ENCODE results near the gene TENM3. TPM values are rescaled to one million over a fixed set of nuclear protein-coding genes. Genes with fewer than 3 reads are reported as not detected.

Gene TENM3
- total RNA-seq, 1 experiment from 2014 or later: 51.3 TPM

GRCh38 chr4:182695842-182696241, 452.6 kb downstream of the TENM3 start:
- DNase-seq (ENCODE audit: low read depth): peak; percentile 15
- in situ Hi-C loops (cut with HindIII; ENCODE audit: low pct_unique_long_range_greater_than_20kb, low sequenced_read_pairs): no loop called here

- no peak for DNase-seq (ENCODE audit: low read depth)
- in situ Hi-C loops (cut with HindIII; ENCODE audit: low pct_unique_long_range_greater_than_20kb, low sequenced_read_pairs): no loop called here
These were observed 453.9 kb downstream of the TENM3 start for GRCh38 chr4:182697094-182697493.

DNA sequence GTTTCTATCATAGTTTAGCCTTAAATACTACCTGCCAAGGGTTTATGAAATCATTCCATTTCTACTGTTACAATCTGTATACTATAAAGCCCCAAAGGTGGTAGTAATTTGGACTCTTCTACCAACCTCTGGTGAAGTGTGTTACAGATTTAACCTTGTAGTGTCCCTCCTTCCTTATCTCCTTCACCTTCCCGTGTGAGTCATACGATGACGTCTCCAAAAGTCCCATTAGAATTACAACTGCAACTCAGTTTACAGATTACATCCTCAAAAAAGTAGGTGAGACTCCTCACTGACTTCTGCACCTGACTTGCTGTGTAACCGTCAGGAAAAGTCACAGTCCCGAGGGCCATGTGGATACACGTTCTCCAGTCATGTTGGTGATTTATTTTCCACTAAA, 455.0 kb downstream of the TENM3 start:
- DNase-seq (ENCODE audit: low read depth): no peak
- in situ Hi-C loops (cut with HindIII; ENCODE audit: low pct_unique_long_range_greater_than_20kb, low sequenced_read_pairs): no loop called here

DNA sequence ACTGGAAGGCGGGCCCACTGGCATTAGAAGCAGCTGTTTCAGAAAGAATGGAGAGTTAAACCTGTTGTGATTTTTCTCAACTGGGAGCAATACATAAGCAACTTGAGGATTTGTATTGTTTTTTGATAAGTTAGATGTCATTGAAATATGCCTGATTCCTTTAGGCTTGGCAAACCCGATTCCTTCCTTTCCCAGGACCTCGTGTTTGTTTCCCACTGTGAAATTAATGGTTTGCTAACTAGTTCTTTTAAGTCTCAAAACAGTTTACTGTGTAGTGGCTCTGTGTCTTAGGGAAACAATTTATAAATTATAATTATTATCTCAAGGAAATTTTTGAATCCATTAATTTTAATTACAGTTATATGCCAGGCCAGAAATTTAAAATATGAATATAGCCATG, 456.0 kb downstream of the TENM3 start:
- in situ Hi-C loops (cut with HindIII; ENCODE audit: low pct_unique_long_range_greater_than_20kb, low sequenced_read_pairs): no loop called here
- DNase-seq (ENCODE audit: low read depth): no peak

DNA sequence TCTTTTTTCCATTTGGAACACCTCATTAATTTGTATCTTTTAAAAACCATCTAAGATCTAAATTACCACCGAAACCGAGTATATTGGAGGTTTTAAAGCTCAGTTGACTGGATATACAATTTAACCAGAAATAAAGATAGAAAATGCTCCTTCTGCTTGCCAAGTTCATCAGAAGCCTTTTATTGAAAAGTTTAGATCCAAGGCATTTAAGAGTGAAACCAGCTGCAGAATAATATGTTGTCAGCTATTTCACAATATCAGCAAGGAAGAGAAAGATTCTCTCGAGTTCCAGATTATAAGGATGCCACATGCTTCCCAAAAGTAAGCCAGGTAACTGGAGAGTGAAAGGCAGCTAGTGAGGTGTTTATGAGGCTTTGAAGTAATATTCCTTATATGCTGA, 456.6 kb downstream of the TENM3 start:
- no peak for DNase-seq (ENCODE audit: low read depth)
- in situ Hi-C loops (cut with HindIII; ENCODE audit: low pct_unique_long_range_greater_than_20kb, low sequenced_read_pairs): no loop called here

GRCh38 chr4:182700362-182701160, 457.4 kb downstream of the TENM3 start:
- in situ Hi-C loops (cut with HindIII; ENCODE audit: low pct_unique_long_range_greater_than_20kb, low sequenced_read_pairs): no loop called here
- DNase-seq (ENCODE audit: low read depth): no peak

DNA sequence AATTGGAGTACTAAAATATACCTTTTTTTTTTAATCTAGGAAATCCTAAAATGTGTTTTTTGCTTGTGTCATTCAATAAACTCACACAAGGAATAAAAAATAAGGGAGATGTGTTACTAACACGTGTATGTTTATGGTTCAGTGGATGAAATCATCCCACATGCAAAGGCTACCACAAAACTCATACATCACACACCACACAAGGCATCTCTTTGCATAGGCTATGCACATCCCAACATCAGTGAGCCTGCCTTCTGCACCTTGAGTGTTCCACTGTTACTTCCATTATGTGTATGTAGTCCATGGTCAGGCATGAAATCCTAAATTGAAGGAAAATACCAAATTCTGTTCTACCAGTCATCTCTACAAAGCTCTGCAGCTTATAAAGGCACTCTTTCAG, 460.9 kb downstream of the TENM3 start:
- in situ Hi-C loops (cut with HindIII; ENCODE audit: low pct_unique_long_range_greater_than_20kb, low sequenced_read_pairs): no loop called here

DNA sequence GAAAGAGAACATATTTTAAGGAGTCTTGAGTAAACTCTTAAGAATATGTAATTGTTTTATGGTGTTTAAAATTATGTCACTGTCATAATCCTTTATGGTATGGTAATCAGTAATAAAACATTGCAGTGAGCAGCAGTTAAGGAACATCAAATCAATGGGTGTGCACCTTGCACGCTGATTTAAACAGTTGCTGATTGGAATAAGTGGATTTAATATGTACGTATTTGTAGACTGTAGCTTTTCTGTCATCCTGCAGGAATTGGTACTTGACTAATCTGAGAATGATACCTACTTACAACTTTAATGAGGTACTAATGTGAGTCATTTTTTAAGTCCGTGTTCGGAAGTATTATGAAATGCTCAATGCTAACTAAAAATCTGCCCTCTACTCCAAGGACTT, 461.7 kb downstream of the TENM3 start:
- in situ Hi-C loops (cut with HindIII; ENCODE audit: low pct_unique_long_range_greater_than_20kb, low sequenced_read_pairs): no loop called here
- no peak for DNase-seq (ENCODE audit: low read depth)

More for the DNA sequence above, 460.9 kb downstream of the TENM3 start:
- no peak for DNase-seq (ENCODE audit: low read depth)

- in situ Hi-C loops (cut with HindIII; ENCODE audit: low pct_unique_long_range_greater_than_20kb, low sequenced_read_pairs): no loop called here
- DNase-seq (ENCODE audit: low read depth): no peak
These were observed 462.2 kb downstream of the TENM3 start for GRCh38 chr4:182705389-182705788.

- DNase-seq (ENCODE audit: low read depth): no peak
- in situ Hi-C loops (cut with HindIII; ENCODE audit: low pct_unique_long_range_greater_than_20kb, low sequenced_read_pairs): no loop called here
These were observed 468.0 kb downstream of the TENM3 start for GRCh38 chr4:182711211-182711610.

- no peak for DNase-seq (ENCODE audit: low read depth)
- in situ Hi-C loops (cut with HindIII; ENCODE audit: low pct_unique_long_range_greater_than_20kb, low sequenced_read_pairs): no loop called here
These were observed 472.3 kb downstream of the TENM3 start for GRCh38 chr4:182715548-182715947.

DNA sequence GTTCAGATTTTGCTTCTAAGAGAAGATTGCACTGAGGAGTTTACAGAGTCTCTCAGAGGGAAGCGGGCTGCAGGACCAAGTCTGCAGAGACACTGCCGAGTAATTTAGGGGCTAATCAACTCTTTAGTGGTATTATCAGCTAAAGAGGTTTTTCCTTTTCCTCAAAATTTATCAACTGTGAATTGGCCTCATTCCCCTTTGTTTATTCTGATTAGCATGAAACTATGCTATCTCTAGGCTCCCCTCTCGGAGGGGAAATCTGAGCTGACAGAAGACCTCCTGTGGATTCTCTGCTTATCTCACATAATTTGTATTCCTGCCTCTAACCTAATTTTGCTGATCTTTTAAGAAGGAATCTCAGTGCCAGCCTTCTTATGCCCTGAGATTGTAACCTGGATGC, 473.0 kb downstream of the TENM3 start:
- in situ Hi-C loops (cut with HindIII; ENCODE audit: low pct_unique_long_range_greater_than_20kb, low sequenced_read_pairs): no loop called here
- no peak for DNase-seq (ENCODE audit: low read depth)

GRCh38 chr4:182717788-182718583, 474.8 kb downstream of the TENM3 start:
- in situ Hi-C loops (cut with HindIII; ENCODE audit: low pct_unique_long_range_greater_than_20kb, low sequenced_read_pairs): no loop called here
- DNase-seq (ENCODE audit: low read depth): no peak

DNA sequence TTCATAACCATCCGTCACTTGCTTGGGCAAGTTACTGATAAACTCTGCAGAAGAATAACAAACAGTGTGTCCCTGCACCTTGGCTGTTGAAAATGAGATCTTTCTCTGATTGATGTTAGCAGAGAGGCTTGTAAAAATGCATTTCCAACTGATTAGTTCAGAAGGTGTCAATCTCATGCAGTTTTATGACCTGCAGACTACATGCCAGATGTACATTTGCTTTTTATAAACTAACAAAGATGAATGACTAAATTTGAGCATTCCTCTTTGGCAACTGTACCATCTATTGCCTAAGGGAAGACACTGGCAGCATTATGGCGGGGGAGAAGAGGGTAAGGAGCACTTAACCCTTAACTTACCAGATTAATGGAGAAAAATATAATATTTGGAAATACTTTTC, 481.2 kb downstream of the TENM3 start:
- no peak for DNase-seq (ENCODE audit: low read depth)
- in situ Hi-C loops (cut with HindIII; ENCODE audit: low pct_unique_long_range_greater_than_20kb, low sequenced_read_pairs): no loop called here

- in situ Hi-C loops (cut with HindIII; ENCODE audit: low pct_unique_long_range_greater_than_20kb, low sequenced_read_pairs): no loop called here
- no peak for DNase-seq (ENCODE audit: low read depth)
These were observed 486.3 kb downstream of the TENM3 start for GRCh38 chr4:182729516-182729915.

DNA sequence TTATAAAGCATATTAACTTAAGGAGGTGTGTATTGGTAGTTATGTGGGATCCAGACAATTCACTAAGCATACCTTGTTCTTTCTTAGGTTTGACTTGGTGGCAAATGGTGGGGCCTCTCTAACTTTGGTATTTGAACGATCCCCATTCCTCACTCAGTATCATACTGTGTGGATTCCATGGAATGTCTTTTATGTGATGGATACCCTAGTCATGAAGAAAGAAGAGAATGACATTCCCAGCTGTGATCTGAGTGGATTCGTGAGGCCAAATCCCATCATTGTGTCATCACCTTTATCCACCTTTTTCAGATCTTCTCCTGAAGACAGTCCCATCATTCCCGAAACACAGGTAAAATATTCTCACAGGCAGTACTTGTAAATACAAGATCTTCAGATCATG, 487.6 kb downstream of the TENM3 start:
- DNase-seq (ENCODE audit: low read depth): no peak
- in situ Hi-C loops (cut with HindIII; ENCODE audit: low pct_unique_long_range_greater_than_20kb, low sequenced_read_pairs): no loop called here

- no peak for DNase-seq (ENCODE audit: low read depth)
- in situ Hi-C loops (cut with HindIII; ENCODE audit: low pct_unique_long_range_greater_than_20kb, low sequenced_read_pairs): no loop called here
These were observed 493.0 kb downstream of the TENM3 start for GRCh38 chr4:182736207-182736606.

DNA sequence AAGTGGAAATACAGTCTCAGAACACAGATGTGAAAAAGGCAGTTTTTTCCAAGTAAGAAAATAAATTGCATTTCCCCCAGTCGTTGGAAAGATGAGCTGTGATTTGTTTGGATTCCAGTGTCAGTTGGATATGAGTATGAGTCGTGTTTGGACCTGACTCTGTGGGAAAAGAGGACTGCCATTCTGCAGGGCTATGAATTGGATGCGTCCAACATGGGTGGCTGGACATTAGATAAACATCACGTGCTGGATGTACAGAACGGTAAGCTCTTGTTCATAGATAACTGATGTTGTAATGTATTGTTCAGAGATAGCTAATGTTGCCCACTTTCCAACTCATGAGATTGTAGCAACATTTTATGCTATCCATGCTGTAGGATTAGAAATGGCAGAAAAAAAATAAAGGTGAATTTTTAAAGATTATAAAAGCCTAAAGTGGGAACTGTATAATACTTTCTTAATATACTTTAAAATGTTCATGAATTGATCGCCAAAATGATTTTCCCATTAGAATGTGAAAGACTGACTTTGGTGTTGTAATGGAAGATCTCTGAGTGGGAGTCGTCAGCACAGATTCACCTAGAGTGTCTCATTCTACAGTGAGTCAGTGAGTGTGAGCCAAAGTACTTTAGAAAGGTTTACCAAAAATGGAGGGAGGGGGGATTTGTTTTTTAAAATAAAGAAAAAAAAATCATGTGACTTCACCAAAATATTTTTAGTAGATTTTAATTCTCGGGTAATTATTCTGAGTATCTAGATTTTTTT, 495.3 kb downstream of the TENM3 start:
- DNase-seq (ENCODE audit: low read depth): no peak
- in situ Hi-C loops (cut with HindIII; ENCODE audit: low pct_unique_long_range_greater_than_20kb, low sequenced_read_pairs): no loop called here

GRCh38 chr4:182740256-182740655, 497.1 kb downstream of the TENM3 start:
- in situ Hi-C loops (cut with HindIII; ENCODE audit: low pct_unique_long_range_greater_than_20kb, low sequenced_read_pairs): no loop called here
- DNase-seq (ENCODE audit: low read depth): no peak

All from Caki2 (cell line).